IPS DF 19.7 (cell line): ENCODE data around the gene FOXN3.

Experiments used
- DNase-seq: peaks from one replicate; pipeline ENCODE4 v3.0.0-alpha.2; 2013; ENCODE audit warnings: low read depth, low spot score

Gene FOXN3, protein sequence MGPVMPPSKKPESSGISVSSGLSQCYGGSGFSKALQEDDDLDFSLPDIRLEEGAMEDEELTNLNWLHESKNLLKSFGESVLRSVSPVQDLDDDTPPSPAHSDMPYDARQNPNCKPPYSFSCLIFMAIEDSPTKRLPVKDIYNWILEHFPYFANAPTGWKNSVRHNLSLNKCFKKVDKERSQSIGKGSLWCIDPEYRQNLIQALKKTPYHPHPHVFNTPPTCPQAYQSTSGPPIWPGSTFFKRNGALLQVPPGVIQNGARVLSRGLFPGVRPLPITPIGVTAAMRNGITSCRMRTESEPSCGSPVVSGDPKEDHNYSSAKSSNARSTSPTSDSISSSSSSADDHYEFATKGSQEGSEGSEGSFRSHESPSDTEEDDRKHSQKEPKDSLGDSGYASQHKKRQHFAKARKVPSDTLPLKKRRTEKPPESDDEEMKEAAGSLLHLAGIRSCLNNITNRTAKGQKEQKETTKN

DNA sequence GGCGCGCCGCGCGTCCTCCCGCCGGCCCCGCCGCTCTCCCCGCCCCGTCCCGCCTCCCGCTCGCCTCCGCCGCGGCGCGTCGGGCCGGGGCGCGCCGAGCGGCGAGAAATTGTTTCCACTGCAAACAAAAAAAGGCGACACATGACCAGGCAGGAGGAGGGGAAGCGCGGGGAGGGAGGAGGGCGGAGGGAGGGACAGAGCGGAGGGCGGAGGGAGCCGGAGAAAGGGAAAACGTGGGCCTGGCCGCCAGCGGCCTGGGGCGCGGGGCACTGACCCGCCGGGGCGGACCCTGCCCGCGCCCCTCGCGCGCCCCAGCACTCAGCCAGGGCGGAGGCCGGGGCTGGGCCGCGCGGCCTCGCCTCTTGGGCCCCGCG is at the start of gene FOXN3:
Gene FOXN3, minus strand, starts transcription at position 143 of the 374 bp plus-strand sequence. CDS start 4,757 bp downstream, outside the sequence.
- DNase-seq, result no peak

DNA sequence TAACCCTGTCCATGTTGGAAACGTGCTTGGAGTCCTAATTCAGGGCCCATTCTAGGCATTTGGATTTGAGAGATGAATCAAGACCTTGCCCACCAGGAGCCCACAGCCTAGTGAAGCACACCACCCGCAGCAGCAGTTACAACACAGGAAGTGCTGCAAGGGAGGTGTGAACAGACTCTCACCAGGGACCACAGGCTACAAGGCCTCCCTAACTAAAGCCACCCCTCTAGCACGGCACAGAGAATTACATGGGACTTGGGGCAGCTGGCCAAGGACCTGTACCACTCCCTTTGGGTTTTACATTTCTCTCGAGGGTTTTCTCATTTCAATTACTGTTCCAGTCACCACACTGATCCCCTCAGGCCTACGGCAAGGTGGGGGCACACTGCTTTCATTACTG is 49.5 kb upstream of the FOXN3 start:
- DNase-seq, result no peak

DNA sequence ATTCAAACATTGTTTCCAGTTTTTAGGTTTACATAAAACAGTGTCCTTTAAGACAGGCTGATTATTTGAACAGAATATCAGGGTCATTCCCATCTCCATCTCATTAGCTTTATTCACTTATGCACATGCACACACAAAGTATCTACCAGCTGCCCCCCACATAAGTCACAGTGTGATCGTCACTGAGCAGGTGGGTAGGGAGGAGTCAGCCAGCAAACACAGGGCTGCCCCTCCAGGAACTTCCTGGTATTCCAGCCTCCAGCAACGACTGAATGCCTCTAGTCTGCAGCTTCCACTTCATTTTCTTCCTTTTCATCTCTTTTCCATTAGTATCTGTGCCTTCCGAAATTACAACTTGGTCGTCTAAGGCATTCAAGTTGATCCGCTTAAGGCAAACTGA is 48.8 kb upstream of the FOXN3 start:
- DNase-seq, result no peak

DNA sequence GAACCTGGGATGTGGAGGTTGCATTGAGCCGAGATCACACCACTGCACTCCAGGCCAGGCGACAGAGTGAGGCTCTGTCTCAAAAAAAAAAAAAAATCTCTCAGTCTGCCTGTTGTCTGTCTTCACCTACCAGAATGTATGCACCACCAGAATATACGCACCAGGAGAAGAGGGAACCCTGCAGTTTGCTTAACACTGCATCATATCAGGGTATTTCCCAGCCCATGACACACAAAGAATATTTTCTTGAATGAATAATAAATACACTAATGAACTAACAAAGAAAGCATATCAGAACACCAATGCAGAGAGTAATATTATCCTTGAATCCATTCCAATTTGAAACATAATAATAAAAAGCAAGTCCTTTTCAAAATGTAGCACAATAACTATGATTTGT is 44.2 kb upstream of the FOXN3 start:
- DNase-seq, result no peak

DNA sequence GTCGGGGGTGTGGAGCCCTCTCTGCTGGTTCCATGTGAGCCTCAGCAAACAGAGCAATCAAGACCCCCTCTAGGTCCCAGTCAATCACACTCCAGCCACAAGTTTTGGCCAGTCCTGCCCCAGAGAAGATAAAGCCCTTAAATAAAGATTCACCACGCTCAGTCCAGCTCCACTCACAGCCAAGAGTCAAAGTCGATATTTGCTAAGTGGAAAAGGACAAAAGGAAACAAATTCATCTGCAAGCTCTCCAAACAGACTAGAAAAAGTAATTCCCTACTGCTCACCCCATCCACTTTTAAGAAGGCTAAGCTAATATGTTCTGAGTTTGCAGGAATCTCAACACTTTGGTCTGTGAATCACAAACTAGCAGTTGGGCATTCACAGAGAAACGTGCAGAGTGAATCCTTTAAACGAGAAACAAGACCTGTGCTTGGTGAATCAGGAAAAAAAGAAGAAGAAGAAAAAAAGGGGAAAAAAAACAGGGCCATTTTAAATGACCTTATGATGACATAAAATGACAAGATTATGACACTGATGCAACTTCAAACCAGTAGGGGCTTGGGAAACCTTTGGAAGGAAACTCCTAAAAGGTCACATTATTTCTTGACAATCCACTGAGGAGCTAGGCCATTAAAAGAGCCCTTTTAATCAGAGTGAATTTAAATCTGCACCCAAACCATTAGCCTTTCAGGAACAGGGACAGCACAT is 41.8 kb upstream of the FOXN3 start:
- DNase-seq, result no peak

DNA sequence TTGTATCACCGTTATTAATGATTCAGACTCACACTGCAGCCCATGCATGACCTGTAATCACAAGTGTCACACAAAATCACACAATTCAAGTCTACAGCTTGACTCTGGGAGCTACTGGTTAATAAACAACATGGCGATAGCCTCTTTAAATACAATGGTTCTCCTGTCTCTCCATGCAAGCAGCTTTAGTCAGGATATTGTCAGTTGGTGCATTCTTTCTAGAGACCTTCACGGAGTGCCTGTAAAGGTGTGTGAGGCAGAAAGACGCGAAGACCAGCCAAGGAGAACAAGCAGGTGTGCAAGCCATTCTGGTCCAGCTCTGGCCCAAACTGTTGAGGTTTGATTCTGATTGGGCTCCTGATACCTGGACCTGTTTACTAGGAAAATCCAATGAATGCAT is 40.0 kb upstream of the FOXN3 start:
- no peak for DNase-seq

DNA sequence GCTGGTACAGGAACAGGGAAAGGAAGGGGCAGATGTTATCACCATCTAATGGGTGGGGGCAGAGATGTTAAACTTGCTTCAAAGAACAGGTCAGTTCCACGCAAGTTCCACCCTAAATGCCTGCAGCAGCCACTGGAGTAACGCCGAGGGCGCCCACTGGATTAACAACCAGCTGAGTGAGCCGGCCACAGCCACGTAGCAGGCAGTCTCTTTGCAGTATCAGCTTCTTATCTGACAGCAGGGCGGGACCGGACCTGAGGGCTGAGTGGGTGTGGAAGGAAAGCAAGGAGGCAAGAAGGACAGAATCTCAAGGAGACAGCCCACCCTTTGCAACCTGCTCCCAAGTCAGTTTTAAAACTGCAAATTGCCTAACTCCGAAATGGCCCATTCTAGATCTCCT is 38.4 kb upstream of the FOXN3 start:
- no peak for DNase-seq

DNA sequence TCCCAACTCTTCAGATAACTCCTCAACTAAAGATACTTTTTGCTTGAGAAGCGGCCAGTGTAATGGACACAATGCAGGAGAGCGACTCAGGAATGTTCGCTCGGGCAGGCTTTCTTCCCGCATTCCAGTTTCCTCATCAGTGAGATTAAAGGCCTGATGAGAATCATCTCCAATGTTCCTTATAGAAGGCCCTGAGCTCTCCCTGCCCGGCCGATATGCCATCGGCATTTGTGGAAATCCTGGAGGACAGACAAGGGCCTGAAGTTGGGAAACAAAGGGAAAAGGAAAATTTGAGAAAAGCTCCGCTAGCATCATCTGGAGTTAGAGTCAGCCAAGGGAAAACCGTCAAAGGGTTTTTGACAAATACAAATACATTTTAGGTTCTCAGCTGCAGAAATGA is 38.0 kb upstream of the FOXN3 start:
- DNase-seq, result no peak

DNA sequence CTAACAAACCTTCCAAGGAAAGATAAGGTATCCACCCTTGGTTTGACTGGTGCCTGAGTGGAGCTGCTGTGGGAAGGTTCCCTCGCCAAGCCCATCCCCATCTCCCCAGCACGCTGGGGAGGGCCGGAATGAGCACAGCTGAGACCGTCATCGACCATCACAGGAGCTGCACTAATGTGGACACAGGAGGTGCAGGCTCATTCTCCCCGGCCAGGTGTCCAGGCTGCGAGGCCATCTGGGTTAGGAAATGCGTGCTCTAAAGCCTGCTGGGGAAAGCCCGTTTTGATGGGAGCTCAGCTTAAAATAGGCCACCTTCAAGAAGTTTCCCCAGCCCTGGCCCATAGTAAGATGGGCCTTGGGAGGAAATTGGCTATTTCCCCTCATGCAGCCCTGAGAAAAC is 35.2 kb upstream of the FOXN3 start:
- DNase-seq, result no peak

DNA sequence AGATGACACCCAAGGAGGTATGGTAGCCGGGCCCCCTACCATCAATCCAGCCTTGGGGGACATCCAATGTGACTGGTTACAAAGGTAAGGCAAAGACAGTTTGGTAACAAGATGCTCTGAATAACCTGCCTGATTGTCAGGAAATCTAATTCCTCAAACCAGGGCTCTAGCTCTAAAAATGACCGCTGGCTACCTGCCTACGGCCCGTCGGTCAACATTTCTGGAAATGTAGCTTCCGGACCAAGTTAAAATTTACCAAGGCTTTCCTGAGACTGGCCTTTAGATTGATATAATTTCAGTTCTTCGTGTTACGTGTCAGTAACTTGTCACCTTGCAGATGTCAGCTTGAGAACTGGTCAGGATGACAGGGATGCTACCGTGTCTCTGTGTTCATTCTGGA is 34.2 kb upstream of the FOXN3 start:
- DNase-seq, result no peak

DNA sequence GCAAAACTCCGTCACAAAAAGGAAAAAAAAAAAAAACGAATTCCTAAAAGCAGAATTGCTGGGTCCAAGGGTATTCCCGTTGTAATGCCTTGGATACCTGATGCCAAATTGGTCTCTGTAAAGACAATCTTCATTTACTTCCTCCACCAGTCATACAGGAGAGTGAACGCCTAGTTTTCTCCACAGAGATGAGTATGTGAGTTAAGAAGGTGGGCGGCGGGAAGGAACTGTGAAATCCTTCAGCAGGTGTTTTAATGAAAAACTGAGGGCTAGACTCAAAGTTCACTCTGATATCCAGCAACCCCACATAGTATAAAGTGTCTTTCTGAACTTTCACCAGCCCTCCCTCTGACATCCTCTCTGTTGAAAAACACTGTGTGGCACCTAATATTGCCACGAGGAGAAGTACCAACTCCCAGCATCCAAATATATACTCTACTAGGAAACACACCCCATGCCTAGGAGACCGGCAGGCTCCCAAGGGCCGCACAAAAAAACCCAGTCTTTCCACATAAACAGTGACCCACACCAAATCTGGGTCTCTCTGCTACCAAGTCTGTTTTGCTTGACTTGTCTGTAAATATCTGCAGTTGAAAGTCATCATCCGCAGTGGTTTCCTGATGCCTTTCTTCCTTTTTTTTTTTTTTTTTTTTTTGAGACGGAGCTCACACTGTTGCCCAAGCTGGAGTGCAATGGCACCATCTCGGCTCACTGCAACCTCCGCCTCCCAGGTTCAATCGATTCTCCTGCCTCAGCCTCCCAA is 30.3 kb upstream of the FOXN3 start:
- no peak for DNase-seq

DNA sequence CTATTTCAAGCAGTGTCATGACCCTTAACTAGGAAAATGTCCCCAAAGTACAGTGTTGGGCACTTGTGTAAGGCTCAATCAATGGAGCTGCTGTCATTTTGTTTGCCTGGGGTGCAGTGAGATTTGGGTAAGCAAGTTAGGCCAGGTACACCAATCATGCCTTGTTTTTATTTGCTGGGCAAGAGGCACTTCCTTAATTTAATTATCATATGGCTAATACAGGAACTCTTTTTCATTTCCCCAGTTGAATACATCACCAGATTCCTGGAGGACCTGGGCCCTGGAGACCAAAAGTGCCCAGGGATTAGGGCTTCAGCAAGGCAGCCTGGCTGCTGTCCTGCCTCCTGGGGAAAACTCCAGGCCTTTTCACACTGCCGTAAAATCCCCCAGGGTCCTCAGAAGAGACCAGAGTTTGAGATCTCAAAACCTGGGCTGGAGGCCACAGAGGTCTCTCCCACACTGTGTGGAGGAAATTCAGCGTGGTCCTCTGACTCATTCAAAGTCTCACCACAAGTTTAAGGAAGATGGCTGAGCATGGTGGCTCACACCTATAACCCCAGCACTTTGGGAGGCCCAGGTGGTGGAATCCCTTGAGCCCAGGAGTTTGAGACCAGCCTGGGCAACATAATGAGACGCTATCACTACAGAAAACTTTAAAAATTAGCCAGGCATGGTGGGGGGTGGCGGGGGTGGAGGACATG is 28.4 kb upstream of the FOXN3 start:
- no peak for DNase-seq

DNA sequence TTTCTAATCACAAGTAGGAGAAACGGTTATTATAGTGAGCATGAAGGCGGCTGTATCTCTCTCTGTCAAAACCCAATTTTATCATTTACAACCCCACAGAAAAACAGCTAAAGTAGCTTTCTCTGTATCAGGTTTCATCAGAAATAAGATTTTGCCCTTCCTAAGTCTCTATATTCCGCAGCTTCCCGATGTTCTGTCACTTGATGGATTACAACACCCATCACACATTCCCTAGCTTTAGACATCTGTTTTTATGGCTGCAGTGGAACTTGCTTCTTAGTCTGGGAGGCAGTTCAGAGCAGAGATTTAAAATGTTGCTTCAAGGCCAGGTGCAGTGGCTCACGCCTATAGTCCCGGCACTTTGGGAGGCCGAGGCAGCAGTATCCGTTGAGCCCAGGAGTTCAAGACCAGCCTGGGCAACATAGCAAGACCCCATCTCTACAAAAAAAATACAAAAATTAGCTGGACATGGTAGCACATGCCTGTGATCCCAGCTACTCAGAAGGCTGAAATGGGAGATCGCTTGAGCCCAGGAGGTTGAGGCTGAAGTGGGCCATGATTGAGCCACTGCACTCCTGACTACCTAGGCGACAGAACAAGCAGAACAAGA is 27.6 kb upstream of the FOXN3 start:
- DNase-seq, result no peak

DNA sequence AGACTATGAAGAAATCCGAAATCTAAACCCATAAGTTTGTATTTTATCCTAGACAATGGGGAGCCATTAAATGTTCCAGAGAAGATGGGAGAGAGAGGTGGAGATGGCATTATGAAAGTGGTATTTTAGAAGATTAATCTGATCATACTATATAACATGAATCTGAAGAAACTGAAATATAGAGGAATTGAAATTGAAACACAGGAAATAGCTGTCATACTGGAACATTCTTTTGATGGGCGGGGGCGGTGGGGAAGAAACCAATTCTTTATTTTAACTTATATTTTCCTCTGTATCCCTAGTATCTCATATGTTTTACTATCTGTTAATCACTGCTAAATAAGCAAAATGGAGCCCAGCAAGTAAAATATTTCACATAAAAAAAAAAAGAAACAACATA is 27.0 kb upstream of the FOXN3 start:
- no peak for DNase-seq

DNA sequence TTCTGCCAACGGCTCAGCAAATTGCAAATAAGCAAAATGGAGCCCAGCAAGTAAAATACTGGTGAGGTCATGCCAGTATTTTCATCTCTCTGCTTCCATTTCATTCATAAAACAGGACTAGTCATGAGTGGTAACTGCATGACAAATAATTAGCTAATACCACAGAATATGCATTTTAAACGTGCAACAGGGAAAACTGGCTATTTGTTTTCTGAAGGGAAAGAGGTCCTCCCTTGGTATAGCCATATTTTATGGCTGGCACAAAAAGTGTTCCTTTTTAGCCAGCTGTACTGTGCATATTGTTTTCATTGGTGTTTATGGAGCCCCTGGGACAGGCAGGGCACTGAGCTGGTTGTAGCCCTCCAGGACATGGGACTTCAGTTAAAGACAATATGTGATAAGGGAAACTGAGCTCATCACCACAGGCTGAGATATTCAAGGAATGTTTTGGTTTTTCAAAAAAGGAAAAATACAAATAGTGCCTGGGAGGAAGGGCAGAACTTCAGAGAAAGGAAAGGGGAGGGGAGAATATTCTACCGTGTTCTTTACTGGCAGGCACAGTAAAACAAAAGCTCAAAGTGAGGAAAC is 26.1 kb upstream of the FOXN3 start:
- no peak for DNase-seq

DNA sequence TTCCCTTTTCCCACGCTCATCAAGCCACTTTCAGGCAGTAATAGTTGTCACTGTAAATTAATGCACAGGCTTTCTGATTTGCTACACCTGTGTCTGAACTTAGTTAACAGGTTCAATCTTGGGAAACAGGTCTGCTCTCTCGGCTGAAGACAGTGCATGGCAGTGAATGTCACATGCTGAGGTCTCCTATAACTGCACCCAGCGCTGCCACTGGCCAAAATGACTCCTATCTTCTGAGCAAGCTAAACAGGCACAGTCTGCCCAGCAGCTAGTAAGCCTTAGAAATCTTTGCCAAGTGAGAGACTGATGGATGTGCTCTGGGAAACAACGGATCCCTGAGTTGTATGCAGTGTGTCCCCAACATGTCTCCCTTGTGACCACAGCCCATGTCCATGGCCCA is 25.2 kb upstream of the FOXN3 start:
- no peak for DNase-seq

DNA sequence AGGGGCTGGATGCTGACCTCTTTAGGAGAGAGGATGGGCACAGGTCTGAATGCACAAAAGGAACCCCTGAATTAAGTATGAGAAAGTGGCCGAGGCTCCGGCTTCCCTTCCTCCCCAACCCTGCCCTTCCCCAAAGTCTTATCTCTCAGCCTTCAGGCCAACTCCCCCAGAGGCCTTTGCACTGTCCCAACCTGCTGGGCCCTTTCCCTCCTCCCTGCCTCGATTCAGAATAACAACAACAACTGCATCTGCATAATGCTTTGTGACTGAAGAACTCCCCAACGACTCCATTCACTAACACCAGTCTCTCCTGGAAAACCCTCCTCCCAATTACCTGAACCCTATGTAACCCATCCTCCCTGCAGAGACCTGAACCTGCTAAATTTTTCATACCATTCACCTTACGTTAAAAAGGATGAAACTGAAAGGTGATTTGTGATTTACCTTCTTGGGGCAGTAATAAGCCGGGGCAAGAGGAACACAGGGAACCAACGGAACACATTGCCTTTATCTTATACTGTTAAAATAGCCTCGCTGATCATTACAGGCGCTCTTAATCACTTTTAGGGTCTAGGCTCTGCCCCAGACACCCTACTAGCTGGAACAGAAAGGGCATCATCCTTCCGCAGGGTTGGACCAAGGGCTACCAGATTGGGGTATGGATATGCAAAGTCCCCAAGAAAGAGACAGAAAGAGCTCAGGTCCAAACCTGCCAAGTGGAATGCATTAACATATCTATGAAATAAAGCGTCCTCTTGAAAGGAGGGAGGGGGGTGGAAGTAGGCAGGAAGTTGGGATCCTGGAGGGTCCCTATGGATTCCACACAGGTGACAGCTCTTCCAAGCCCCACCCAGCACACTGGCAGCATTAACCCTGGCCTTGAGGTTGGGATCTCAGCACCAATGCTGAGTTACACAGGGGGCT is 24.2 kb upstream of the FOXN3 start:
- peak; percentile 97 for DNase-seq

DNA sequence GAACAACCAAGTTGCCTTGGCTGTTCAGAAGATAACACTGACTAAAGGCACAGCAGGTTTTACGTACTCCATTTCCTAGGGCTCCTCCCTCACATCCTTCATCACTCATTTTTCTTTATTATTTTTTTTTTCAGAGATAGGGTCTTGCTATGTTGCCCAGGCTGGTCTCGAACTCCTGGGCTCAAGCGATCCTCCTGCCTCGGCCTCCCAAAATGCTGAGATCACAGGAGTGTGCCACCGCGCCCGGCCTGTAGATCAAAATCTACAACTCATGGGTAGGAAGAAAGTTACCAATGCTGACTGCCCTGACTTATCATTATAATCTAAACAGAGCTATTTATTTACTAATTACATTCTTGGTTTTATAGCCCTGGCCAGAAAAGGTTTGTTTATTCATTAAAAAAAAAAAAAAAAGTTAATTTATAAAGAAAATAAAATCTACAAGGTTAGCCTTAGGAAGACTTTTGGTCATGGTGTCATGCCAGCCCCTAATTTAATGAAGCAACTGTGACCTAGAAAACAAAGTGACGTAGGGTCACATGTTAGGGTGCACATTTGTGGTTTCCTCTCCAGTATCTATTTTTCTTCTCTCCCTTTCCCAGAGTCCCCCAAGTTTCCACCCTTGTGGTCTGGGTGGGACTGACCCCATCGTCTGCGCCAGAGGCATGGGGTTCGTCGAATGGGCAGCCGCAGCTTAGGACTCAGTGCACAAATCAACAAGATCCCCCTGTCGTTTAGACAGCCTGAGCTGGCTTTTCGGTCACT is 19.0 kb upstream of the FOXN3 start:
- DNase-seq, result no peak

DNA sequence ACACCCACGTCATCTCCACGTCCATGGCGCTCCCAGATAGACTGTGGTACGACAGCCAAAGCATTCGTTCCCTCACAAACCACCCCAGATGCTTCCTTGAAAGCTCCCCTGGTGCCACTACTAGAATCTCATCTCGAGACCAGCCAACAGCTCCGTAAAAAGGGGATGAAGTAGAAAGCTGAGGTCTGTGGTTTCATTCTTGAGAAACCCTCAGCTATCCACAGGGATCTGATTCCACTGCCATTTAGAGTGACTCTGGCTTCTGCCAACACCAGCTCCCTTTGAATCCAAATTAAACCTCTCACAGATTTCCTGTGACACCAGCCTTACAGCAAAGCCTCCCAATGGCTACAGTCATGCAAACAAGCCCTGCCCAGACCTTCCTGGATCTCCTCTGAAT is 18.5 kb upstream of the FOXN3 start:
- DNase-seq, result no peak
